Tibial nerve (tissue), 3 donors: ENCODE measurements around the gene DGKI.

Source experiments
- EP300 ChIP-seq, 2 donors: sonication (generic); formaldehyde crosslinking; IDR thresholded peaks; one replicate each; pipeline ENCODE4 v1.6.1; 2017; ENCODE audit warnings: antibody characterized with exemption in 2 of 2, mild to moderate bottlenecking in 1 of 2
- POLR2A ChIP-seq, 2 donors: fragments of 450-650 bp; IDR thresholded peaks; one replicate each; pipeline ENCODE4 v1.6.1; 2017; ENCODE audit warnings: antibody characterized with exemption in 2 of 2, mild to moderate bottlenecking in 2 of 2, moderate library complexity in 2 of 2

DNA sequence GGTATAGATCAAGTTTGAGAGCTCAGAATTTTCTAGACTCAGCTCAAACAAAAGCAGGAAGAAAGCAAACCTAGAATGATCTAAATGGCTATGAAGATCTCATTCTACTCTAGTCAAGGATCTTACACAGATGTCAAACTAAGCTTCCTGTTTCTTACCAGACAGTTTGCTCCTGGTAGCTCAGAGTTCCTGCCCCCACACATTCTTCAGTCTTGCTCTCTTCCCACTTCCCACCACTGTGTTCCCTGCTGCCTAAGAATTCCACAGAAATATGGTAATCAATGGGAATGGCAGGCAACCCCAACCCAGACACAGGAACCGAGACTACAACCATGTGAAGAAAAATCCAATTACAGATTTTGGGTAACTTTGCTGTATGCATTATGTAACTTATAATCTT lies 369.8 kb downstream of the DGKI start:
- TF ChIP-seq POLR2A (IDR thresholded peaks at IDR 0.05) (no peak), EP300 (IDR thresholded peaks at IDR 0.05) (no peak)
